A172 (cell line): ENCODE results near the gene GAREM1. TPM values are rescaled to one million over a fixed set of nuclear protein-coding genes. Genes with fewer than 3 reads are reported as not detected.
"Not testable (repeated sequence)": the region's sequence is repeated elsewhere in the genome, so short reads cannot be mapped to it uniquely, and the experiment has no call there.

Source experiments
- DNase-seq: peaks from one replicate; pipeline ENCODE4 v3.0.0-alpha.2; 2015; ENCODE audit warnings: low spot score
- total RNA-seq: library from RNA; depleted of rRNA; stranded (reverse); fragments of >200 nt; shearing (Covaris generic); gene quantifications from 2 replicates; pipeline ENCODE4 v1.2.3, GENCODE V29; 2014

Gene GAREM1
- total RNA-seq, 1 experiment from 2014 or later: not detected

DNA sequence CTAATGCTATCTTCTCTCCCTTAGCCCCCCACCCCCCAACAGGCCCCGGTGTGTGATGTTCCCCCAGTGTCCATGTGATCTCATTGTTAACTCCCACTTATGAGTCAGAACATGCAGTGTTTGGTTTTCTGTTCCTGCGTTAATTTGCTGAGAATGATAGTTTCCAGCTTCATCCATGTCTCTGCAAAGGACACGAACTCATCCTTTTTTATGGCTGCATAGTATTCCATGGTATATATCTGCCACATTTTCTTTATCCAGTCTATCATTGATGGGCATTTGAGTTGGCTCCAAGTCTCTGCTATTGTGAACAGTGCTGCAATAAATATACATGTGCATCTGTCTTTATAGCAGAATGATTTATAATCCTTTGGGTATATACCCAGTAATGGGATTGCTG, 179.1 kb downstream of the GAREM1 start:
- not testable (repeated sequence) for DNase-seq

GRCh38 chr18:32290810-32291209, 179.9 kb downstream of the GAREM1 start:
- no peak for DNase-seq

DNA sequence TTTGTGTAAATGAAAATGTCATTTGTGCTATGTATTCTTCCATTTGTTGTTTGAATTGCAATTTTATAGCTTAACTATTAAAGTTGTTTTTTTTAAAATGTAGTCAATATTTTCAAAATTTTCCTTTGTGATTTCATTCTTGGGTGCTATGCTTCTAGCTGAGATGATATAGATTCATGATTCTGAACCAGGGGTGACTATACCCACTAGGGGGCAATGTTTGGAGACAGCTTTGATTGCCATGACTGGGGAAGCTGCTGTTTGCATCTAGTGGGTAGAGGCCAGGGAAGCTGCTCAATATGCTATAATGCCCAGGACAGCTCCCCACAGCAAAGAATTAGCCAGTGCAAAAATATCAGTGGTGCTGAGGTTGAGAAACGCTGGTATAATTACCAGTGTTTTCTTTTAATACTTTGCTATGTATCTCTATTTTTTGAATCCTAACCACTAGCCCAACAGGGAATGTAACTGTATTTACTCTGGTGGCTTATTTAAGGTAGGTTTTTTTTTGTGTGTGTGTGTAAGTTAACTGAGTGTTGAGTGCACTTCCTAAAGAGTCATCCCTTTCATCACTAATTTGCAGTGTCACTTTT, 181.1 kb downstream of the GAREM1 start:
- DNase-seq: peak; percentile 38

DNA sequence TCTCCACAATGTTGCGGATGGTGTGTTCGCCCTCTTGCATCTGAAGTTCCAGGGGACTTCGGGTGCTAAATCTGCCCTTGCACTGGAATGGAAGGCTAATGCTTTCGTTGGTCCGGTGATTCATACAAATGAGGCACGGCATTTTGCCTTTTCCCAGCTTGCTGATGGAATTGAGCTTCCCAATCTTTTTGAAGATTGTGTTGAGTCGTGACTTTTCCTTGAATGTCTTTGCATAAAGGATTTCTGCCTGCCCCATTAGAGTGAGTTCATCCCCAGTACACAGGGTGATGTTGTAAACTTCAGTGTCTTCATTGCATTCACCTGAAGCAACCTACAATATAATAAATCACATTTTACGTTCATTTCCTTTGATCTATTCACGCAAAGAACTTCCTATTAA, 182.8 kb downstream of the GAREM1 start:
- DNase-seq: no peak

DNA sequence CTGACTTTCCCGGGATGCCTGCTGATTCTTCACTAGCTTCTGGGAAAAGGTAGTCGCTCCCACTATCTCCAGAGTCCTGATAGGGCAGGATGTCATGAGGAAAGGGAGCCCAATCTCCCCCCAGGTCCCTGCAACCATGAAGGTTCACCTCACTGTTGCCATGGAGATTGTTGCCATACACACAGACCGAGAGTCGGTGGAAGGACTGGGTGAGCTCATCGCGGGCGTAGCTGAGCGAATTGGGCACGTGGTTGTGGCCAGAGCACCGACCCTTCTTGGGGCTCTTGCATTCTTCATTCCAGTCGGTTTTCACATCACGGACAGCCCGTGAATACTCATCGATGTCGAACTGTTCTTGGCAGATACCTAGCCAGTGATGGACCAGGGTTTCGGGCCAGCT, 183.4 kb downstream of the GAREM1 start:
- DNase-seq: no peak

- DNase-seq: no peak
Measured at GRCh38 chr18:32286749-32287148, 183.9 kb downstream of the GAREM1 start.

DNA sequence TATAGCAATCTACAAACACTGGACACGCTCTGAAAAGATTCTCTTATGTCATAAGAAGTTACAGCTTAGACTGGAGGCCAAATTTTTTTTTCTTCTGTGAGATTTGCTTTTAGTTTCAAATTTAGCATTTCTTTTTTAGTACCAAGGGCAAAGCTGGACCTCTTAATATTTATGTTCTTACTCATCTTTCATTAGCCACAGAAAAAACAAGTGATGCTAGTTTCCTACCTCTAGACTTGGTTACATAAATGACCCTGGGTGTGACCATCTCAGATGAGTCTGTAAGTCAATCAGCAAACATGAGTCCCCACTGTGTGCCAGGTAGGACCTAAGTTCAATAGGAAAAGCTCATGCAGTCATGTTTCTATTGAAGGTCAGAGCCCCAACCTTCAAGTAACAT, 186.4 kb downstream of the GAREM1 start:
- no peak for DNase-seq

- DNase-seq: no peak
Measured at GRCh38 chr18:32280911-32281310, 189.8 kb downstream of the GAREM1 start.

- no peak for DNase-seq
Measured at GRCh38 chr18:32280188-32280783, 190.4 kb downstream of the GAREM1 start.

DNA sequence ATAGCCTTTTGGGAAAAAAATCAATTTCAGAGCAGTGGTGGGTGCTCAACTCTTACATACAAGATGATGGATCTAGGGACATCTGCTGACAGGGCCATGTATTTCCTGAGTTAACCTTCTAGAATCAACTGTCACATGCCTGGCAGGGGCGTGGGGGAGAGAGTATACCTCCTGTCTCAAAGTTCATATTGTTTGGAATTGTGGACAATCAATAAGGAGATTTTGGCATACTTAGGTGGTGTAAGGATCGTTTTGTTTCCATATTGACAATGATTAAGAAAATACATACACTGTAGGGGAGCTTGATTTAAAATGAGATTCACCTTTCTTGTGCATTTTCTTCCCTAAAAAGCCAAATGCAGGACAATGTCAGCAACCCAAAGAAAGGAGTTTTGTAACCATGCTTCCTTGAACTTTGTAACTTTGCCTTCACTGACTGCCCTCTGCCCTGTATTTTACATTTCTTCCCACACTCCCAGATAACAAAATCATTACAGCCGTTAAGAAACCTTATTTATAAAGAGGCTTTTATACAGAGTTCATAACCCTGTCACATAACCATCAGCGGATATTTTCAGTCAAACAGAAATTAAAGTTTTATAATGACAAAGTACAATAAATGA, 192.4 kb downstream of the GAREM1 start:
- DNase-seq: no peak

DNA sequence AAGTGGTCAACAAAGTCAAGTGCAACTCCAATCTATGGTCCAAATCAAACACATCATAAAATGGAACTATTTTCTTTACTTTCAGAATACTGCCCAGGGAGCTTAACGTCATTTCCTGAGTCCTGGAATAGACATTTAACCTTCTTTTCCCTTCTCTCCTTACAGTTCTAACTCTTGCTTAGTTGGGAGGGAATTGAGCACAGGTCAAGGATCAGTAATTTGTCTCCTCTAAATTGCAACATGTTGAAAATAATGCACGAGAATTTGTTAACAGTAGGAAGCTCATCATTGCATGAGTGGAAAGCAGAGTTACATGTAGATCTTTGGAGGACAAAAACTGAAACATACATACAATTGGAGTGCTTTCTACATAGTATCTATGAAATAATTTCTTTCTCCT, 193.1 kb downstream of the GAREM1 start:
- DNase-seq: no peak

GRCh38 chr18:32276906-32277305, 193.8 kb downstream of the GAREM1 start:
- DNase-seq: no peak

GRCh38 chr18:32276256-32276655, 194.4 kb downstream of the GAREM1 start:
- DNase-seq: no peak

DNA sequence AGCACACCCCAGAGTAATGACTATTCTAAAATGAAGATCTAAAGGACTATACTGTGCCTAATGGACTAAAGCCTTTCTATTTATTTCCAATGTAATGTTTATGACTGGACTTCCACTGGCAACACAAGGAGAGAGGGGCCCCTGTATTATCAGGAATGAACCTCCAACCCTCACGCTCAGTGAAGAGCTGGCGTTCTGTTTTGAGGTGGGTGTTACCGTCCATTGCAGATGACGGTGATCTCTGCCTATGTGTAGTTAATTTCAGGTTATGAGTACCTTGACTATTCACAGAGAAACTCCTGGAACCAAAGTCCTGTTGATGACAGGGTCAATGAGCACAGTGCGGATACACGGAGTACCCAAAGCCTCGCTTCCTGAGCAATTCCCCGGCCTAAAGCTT, 195.5 kb downstream of the GAREM1 start:
- no peak for DNase-seq

DNA sequence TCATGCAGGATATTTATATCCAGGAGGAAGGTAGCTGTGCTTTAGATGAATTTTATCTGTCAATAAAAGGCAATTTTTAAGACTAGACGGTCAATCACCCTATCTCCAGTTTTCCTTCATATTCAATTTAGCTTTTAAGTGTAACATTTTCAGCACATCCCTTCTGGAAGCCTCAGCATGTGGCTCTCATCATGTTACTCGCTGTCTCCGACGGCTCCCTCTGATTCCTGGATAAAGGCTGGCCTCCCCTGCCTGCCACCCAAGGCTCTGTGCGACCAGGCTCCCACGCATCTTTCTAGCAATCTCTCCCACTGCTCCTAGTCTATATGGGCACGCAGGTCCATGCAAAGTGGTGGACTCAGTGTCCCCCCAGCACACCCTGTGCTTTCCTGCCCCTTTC, 196.4 kb downstream of the GAREM1 start:
- DNase-seq: no peak

DNA sequence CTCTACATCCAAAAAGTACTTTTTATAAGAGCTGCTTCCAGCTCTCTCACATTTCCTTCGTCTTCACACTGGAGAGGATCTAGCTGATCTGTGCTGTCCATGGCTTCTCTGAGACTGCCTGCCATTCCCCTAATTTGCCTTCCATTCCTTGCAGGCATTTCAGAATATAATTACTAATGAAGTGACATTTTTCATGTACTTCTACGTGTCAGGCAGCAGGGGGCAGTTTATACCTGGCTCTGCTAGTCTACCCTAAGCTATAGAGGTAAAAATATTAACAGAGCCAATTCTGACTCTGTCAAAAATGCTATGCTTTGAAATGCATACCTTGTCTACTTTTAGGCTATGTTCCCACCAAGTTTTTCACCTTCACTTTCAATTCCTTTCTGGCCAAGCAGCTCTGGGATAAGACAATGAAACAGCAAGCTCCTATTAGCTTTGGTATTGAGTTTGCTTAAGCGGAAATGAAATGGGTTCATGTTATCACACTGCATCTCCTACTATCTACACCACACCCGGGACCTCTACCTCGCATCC, 198.9 kb downstream of the GAREM1 start:
- peak; percentile 7 for DNase-seq

GRCh38 chr18:32270341-32270740, 200.3 kb downstream of the GAREM1 start:
- no peak for DNase-seq

DNA sequence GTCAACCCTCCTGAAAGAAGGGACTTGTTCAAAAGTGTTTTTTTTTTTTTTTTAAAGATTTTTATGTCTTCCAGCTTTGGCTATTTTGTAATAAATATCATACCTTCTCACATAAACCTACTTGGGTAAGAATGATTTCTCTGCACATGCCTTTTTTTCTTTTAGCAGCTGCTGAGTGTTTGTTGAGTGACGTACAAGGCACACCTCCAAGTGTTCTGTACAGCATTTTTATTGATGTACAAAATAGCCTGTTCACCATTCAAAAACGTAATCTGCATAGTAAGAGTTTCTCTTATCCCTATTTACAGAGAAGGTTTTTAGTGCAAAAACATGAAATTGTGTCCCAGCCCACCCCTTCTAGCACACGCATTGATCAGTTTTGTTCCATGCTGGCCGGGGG, 203.2 kb downstream of the GAREM1 start:
- DNase-seq: no peak

DNA sequence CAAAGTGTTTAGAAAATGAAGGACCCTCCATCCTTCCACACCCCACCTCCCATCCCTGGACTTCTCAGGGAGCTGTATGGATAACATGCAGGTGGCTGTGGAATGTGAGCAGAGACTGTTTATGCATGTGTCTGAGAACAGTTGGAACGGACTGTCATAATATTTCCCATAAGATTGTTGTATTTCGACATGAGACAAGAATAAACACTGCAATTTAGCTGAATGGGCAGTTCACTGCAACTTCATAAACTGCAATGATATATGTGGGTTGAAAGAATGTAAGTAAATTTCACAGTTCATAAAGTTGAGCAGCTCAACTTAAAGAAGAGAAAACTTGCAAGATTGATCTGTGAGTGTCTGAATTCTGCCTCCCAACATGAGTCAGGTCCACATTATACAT, 206.3 kb downstream of the GAREM1 start:
- no peak for DNase-seq

DNA sequence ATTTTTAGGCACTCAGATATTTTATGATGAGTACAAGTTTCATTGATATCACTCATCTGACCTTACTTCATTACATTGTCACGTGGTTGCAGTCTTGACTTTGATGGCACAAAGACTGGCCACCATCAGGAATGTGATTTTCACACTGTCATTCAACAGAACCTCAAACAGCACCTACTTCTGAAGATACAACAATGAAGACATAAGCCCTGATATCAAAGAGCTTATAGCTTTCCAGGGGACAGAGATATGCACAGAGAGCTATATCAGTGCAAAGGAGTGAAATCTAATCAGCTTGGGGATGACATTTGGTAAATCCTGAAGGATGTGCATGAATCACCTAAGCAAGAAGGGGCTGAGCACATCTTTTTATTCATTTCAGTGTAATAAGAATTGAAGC, 208.6 kb downstream of the GAREM1 start:
- DNase-seq: no peak

DNA sequence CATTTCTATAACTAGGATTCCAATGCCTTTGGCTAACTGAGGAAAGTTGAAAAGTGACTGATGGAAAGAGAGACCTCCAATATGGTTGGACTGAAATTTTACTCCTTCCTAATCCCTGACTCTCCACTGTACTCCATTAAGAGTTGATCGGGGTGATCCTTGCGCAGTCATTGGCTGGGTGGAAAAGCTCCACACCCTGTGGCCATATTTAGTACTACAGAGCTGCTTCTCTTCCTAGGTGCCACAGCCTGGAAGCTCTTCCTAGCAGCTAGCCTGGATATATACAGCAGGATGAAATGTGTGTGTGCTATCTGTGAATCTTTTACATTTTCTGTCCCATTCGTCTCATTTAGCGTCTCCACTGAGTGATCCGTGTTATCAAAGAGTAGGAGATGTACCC, 209.7 kb downstream of the GAREM1 start:
- no peak for DNase-seq

GRCh38 chr18:32259553-32259952, 211.1 kb downstream of the GAREM1 start:
- DNase-seq: no peak

- DNase-seq: no peak
Measured at GRCh38 chr18:32258558-32259204, 212.0 kb downstream of the GAREM1 start.
